Mesenteric fat pad (tissue), 1 donor: ENCODE measurements around the gene OSBPL2. TPM values are rescaled to one million over a fixed set of nuclear protein-coding genes. Genes with fewer than 3 reads are reported as not detected.

Experiments
- DNase-seq: peaks from one replicate; pipeline ENCODE4 v3.0.0-alpha.2; 2020; ENCODE audit warnings: low spot score
- total RNA-seq: library from RNA; stranded (reverse); fragmentation: NEBNext Ultra II Directional; extraction: Animal tissue kit (Norgen Biotek cat#: 25700); gene quantifications from one replicate; pipeline ENCODE4 v1.2.1, GENCODE V29; 2021
- donor health status: DM: yes; HTN: yes; CAD: no.

OSBPL2 gene
- total RNA-seq, 1 donor from 2014 or later: 38.1 TPM

DNA sequence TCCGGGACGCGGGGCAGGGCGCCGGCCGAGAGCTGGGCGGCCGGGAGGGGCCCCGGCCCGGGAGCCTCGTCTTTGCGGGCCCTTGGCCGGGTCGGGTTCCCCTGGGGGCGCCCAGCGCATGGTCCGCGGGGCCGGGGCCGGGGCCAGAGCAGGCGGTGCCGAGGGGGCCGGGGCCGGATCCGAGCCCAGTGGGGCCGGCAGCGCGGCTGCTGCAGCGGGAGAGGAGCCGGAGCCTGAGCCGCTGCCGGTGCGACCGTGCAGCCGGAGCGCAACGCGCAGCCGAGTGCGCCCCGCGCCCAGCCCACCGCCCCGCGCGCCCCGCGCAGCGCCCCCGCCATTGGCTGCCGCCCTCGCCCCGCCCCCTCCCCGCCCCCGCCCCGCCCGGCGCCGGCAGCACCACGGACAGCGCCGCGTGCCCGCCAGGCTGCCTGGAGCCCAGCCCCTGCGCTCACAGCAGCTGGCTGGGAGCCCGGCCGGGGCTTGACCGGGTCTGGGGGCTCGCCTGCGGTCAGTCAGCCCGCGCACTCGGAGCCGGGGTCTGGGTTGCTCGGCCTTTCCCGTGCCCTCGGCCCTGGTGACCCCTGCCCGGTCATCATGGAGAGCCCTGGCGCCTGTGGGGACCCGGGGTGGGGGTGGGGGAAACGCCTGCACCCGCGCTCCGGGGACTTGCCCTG is 18.2 kb upstream of the OSBPL2 start, which contains the start of gene HRH3:
Gene HRH3, minus strand, starts transcription at position 287 of the 674 bp plus-strand sequence. CDS start 308 bp downstream, outside the sequence.
- DNase-seq: no peak

DNA sequence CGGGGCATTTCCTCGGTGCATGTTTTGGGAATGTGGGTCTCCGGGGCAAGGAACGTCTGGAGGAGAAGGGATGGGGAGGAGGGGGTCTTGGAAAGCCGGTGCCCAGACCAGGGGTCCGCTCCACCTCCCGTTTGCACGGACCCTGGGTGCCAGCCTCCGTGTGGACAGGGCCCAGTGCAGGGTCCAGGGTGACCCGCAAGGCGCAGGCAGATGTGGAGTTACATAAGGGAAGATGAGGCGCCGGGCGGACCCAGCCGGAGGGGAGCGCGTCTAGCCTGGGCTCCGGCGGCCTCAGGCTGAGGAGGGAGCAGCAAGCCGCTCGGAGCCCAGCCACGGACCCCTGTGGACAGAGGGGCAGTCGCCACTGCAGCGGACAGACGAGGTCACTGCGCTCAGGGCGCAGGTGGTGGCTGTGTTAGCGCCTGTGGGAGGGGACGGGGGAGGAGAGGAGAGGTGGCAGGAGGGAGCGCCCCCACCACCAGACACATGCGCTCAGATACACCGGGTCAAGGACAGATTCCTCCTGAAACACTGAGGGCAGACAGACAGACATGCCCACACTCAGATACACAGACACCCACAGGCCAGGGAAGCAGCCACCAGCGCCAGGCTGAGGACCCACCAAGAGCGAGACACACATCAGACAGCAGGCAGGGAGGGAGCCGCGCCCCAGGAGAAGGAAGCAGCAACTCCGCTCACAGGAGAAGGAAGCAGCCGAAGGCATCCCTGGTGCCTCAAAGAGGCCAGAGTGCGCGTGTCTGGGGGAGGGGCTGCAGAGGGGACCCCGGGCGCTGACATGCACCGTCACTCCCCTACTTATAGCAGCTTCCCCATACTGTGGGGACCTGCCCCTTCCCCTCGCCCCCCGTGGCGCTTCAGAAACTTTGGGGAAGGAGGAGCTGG is 17.4 kb upstream of the OSBPL2 start:
- no peak for DNase-seq

DNA sequence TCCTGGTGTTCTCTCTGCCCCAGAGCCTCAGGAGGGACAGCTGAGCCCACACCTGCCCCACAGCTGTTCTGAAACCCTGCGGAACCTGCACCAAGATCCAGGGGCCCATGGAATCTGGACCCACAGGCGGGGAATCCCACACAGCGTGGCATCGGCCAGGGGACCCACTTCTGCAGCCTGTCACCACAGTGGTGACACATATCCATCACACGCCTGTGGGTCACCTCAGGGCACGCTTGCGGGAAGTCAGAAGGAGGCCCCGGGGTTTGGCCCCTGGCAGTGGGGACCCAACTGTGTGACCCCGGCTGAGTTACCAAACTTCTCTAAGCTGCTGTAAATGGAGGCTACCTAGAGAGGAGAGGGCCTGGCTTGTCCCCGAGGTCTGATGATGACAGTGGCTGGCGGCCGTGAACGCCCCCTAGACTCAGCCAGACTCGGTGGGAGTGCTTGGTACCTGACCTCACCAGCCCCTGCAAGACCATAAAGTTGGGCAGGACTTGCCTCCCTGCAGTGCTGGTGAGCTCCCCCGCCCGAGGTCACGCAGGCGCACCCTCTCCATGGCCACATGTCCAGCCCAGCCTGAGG is 16.0 kb upstream of the OSBPL2 start:
- no peak for DNase-seq

DNA sequence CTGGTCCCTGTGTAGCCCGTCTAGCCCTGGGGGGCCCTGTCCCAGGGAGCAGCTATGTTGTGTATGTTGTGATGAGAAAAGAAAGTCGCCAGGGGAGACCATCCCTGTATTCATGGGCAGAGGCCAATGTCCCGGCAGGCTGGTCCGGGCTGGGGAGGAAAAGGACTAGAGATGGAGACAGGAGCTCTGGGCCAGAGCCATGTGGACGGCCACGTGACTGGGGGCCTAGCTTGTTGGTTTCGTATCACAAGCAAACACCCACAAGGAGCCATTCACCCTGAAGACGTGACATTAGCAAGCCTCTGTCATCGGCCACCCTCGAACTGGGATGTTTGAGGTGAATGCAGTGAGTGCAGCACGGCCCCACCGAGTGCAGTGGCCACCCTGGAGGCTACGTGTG is 15.3 kb upstream of the OSBPL2 start:
- DNase-seq: no peak

DNA sequence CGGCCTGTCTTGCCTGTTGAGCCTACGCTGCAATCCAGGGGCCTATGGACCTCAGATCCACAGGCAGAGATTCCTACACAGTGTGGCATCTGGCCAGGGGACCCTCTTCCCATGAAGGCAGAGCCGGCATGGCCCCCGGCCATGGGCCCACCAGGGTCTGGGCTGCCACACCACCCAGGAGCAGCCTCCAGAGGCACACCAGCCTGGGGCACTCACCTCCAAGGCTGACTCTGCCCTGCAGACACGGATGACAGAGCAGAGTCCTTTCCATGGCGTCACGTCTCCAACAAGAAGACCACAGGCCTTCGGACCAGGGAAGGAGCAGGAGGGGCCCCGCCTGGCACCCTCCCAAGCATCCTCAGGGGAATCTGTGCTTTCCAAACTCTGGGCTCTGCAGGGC is 14.8 kb upstream of the OSBPL2 start:
- DNase-seq: no peak

DNA sequence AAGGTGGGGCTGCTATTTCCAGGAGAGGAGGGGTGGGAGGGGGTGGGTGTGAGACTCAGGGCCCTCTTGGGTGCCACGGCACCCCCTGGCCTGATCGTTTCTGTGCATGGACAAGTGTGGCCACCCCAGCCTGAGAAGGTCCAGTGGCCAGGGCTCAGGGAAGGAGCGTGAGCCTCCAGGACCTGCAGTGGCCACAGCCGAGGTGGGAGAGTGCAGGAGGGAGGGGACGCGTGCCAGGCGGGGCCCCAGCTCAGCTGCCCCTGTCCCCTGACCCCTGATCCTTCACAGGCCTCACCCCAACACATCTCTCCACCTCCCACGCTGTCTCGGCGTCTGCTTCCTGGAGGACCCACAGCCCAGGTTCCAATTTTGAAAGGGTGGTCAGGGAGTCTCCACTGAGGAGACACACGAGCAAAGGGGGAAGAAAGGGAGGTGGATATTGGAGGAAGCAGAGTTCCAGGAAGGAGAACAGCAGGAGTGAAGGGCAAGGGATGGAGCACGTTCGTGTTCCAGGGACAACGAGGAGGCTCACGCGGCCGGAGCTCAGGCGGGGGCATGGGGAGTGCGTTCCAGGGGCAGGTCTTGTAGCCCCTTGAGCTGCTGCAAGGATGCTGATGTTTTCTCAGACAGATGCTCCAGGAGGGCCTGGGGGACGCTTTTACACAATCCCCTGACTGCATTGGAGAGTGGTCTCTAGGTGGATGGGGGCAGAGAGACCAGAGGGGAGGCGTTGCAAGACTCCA is 14.0 kb upstream of the OSBPL2 start:
- DNase-seq: no peak

DNA sequence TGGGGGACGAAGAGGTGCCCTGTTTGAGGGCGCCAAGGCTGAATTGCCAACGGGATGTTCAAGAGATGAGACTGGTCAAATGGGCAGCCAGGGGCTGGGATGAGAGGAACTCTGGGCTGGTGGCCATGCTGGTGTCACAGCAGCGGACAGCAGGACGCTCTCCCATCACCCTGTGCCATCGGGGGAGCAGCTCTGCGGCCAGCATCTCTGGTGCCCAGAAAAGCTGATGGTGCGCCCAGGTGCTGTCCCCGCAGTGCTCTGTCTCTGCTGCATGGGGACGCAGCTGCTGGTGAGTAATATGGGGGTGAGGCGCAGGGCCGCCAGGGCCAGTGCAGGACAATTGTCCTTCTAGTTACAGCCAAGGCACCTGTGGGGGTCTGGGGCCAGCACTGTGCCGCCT is 13.3 kb upstream of the OSBPL2 start:
- DNase-seq: no peak

DNA sequence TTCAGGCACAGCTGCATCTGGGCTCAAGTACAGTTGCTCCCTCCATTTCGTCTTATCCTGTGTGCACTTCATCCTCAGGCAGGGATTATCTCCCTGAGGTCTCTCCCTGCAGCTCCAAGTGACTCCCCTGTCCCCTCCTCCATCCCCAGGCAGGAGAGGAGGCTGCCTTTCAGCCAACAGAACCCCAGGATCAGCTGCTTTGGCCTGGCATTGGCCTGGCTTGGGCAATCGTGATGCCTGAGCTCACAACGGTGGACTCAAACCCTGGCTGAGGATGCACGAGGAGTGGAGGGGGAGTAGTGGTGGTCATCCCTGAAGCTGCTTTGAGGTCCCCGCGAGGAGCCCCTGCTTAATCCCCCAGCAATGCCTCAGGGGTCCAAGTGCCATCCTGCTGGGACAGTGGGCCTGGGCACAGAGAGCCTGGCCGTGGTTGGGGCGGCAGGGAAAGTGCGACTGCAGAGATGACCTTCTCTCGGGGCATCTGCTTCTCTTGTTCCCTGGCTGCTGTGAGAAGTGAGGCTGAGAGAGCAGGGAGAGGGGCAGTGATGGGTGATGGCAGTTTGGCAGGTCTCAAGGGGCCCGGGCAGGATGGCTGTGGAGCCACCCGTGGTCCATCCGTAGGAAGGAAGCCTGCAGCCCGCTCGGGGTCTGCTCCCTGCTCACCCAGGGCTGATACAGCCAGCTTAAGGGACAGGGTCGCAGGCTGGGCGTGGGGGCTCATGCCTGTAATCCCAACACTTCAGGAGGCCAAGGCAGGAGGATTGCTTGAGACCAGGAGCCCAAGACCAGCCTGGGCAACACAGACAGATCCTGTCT is 12.3 kb upstream of the OSBPL2 start:
- no peak for DNase-seq

DNA sequence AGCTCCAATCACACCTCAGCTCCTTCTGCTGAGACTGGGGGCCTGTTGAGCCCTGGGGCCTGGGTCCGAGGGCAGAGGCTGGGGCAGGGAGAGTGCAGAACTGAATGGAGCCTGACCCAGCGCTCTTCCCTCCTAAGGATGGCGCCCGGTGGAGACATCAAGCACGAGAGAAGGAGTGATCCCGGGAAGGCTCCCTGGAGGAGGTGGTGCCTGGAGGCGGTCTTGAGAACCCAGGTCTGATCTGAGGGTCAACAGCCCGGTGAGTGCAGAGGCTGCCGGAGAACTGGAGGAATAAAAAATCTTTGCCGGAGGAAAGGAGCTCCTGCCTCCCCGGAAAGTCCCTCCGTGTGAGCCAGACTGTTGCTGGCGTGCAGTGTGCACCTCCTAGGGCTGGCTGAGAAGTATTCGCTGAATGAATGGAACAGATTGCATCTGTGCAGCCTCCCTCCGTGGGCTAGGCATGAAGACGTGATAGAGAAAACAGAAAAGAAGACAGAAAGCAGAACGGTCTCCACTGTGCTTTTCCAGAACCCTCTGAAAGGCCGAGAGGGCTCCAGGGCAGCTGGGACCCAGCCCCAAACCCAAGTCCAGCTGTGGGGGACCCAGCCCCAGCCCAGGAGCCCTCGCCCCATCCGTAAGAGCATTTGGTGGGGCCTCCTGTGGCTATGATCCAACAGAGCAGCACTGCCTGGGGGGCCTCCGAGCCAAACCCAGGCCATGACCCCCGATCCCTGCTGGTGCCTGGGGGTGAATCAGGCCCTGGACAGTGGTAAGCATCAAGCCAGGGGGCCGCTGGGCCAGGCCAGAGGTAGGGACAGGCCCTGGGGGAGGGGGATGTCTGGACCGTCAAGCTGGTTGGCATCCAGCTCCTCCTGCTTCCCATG is 11.4 kb upstream of the OSBPL2 start:
- DNase-seq: no peak

DNA sequence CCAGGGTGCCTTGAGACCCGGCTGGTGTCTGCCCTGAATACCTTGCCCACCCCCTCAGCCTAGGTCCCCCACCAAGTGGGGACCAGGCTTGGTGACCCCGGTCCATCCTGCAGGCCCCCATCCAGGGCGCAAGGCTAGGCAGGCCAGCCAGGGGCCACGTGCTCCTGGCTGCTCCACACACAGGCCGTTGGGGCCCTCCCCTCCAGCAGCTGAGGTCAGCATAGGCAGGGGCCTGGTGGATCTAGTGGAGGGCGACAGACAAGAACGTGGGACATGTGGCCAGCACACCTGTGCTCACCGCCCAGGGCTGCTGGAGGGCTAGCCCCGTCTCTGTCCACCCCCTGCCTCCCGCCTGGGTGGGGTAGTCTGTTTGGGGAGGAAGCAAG is 10.7 kb upstream of the OSBPL2 start:
- no peak for DNase-seq

DNA sequence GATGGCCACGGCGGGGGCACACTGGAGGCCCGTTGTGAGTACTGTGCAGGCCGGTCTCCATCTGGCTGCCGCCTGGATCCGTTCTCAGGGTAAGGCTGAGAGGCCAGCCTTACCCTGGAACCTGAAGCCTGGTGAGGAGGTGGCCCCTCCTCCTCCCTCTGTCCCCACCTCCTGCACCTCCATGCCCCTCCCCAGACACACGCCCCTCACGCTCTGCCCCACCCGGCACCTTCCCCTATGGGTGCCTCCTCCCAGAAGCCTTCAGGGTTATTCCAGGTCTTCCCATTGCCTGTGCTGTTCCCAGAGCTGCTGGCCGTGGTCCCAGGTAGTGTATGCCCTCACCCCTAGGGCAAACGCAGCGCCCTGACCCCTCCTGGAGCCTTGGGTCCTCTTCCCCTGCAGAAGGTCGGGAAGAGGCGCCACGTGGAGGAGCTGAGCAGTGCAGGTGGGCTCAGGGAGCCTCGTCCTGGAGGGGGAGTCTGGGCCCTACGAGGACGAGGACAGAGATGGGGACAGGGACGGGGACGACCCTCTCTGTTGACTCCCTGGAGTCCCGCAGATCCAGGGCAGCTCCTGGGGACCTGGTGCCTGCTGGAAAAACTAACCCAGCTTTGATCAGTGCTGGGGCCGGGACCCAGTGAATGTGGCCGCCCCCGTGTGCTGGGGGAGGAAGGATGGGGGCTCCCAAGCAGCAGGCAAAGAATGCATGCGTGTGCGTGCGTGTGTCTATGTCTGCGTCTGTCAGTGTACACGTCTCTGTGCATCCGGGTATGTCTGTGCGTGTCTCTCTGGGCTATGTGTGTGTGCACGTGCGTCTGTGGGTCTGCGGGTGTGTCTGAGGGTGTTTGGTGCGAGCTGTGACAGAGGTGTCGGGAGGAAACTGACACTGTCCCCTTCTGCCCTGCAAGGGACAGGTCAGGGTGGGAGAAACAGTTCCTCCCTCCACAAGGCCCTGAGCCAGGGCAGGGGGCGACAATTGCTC is 10.1 kb upstream of the OSBPL2 start:
- DNase-seq: no peak

DNA sequence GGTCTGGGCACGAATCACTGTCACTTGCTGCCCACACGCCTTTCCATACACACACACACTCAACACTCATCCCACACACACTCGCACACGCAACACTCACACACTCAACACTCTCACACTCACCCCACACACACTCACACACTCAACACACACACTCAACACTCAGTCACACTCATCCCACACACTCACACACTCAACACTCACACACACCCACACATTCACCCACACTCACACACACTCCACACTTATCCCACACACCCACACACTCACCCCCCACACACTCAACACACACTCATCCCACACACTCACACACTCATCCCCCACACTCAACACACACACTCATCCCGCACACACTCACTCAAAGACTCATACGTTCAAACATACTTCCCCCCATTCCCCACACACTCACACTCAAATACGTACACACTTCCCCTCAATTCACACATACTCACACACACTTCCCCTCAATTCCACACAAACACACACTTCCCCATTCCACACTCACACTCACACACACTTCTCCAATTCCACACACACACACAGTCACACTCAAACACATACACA is 9.3 kb upstream of the OSBPL2 start:
- DNase-seq: no peak

DNA sequence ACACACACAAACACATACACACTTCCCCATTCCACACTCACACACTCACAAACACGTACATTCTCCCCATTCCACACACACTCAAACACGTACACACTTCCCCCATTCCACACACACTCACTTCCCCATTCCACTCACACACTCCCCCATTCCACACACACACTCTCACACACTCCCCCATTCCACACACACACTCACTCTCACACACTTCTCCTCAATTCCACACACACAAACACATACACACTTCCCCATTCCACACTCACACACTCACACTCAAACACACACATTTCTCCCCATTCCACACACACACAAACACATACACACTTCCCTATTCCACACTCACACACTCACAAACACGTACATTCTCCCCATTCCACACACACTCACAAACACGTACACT is 8.7 kb upstream of the OSBPL2 start:
- no peak for DNase-seq

DNA sequence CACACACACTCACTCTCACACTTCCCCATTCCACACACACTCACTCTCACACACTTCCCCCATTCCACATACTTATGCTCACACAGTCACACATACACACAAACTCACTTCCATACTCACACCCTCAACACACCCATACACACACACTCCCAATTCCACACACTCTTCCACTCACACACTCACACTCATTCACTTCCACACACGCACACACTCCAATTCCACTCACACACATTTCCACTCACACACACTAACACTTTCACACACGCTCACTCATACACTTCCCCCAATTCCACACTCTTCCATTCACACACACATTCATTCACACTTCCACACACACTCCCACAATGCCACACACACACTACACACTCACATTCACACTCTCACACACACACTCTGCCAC is 8.0 kb upstream of the OSBPL2 start:
- DNase-seq: no peak

DNA sequence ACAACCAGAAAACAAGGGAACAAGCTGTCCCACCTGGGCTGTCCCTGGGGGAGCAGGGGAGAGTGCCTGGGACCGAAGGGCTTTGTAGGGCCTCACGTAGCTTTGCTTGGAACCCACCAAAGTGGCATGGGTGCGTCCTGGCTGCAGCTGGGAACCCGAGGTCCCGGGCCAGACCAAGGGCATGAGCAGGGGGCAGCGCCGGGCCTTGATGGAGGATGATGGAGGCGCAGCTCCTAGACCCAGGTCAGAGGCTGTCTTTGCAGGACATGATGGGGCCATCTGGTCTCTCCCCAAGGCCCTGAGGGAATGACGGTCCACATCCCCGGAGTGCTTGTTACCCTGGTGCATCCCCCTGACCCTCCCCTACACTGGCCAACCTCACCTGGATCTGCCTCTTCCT is 7.6 kb upstream of the OSBPL2 start:
- no peak for DNase-seq

DNA sequence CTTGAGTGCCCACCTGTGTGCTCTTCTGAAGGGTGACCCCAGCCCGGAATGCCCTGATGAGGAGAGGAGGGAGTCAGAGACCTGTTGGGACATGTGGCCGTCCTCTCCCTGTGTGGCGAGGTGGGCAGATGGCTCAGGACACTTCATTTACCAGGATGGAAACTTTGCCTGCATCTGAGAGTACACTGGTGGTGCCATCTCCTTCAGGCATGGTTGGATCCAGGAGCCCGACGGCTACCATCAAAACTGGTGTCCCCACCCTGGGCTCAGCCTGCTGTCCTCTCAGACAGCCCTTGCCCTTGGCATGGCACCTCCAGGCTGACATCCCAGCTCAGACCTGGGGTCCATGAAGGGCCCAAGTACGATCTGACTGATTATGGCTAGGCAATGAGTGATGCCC is 7.0 kb upstream of the OSBPL2 start:
- no peak for DNase-seq

DNA sequence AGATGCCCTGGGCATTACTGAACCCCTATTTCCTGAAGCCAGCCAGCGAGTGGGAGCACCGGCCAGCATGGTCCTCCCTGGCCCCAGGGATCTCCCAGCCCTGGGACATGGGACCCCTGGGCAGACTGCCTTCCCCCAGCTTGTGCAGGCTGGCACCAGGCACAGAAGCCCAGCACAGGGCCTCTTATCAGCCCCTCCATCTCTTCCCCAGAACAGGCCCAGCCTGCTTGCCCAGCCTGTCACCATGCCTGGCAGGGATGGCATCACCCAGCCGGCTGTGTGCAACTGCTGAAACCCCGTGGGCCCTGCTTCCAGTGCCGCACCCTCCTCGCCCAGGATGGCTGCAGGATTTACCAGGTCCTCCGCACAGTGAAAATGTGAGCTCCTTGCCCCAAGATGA is 6.1 kb upstream of the OSBPL2 start:
- no peak for DNase-seq
